HG03575 (cell line): ENCODE results near the gene FLT4.
"Not testable (repeated sequence)": the region's sequence is repeated elsewhere in the genome, so short reads cannot be mapped to it uniquely, and the experiment has no call there.

ENCODE experiments used
- ATAC-seq: cut with Tn5 transposase; IDR thresholded peaks from one replicate; pipeline ENCODE4 v1.9.1; 2021; ENCODE audit not compliant: unreplicated experiment, insufficient number of reproducible peaks, low FRiP score; ENCODE audit errors: extremely low read depth

The FLT4 gene

DNA sequence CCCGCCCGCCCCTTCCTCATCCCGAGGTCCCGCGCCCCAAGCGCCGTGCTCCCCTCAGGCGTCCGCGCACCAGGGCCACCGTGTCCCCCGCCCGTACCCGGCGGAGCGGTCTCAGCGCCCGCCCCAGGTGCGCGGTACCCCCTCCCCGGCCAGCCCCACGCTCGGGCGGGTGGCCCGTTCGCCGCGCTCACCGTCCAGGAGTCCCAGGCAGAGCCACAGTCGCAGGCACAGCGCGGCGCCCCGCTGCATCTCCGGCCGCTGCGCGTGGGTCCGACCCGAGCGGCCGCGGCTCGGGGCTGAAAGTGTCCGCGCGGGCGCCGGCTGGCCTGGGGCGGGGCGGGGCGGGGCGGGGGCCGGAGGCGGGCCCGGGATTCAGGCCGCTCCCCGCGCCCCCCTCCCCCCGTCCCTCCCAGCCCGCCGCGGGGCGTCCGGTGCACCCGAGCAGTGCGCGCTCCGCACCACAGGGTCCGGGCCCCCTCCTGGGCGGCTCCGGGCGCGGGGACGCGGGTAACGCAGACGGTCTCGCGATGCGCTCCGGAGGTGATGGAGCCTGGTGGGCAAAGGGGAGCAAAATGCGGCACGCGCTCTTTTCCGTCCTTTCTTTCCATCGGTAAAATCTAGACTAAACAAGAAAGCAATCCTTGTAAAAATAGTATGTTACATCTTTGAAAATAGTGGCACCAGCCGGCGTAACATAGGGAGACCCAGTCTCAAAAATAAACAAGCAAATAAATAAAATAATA is at the start of gene FLT4:
Gene FLT4 (minus strand): TSS at position 304 of the 743 bp plus-strand sequence. CDS start 55 bp downstream, at position 249.
- ATAC-seq = no peak

DNA sequence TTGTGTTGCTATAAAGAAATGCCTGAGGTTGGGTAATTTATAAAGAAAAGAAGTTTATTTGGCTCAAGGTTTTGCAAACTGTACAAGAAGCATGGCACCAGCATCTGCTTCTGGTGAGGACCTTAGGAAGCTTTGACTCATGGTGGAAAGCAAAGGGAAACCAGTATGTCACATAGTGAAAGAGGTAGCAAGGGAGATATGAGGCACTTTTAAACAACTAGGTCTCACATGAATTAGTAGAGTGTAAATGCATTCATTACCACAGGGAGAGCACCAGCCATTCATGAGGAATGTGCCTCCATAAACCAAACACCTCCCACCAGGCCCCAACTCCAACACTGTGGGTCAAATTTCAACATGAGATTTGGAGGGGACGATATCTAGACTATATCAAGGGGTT is 49.6 kb upstream of the FLT4 start:
- no peak for ATAC-seq

DNA sequence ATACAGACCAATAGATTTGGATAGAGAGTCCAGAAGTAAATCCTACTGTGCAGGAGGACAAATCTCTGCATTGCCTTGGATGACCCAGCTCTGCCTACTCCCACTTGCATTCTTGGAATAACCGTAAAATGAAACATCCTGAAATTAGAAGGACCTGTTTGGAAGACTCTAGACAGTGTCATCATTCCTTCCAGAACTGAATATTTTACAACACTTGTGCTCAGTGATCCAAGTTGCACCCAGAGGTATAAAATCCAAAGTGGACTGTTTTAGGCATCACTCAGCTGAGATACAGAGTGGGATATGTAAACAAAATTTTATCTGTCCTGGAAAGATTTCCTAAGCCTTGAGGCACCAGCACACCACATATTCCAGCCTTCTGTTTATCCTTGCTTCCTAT is 46.7 kb upstream of the FLT4 start:
- ATAC-seq = no peak

DNA sequence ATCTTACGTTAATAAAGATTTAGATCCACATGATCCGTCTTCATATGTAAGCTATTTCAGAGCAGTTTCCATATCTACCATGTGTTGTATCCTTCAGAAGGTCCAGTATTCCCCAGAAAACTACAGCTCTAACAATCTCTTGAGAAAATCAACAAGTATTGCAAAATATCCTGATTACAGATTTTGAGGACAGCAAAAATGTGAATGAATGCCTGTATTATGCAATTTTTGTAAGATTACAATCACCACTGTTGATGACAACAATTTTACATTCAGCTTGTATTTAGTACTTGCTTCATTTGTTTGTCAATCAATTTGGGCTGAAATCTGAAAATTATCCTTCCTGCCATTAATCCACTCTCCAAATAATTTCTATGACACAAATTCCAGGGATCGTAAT is 43.0 kb upstream of the FLT4 start:
- no peak for ATAC-seq

DNA sequence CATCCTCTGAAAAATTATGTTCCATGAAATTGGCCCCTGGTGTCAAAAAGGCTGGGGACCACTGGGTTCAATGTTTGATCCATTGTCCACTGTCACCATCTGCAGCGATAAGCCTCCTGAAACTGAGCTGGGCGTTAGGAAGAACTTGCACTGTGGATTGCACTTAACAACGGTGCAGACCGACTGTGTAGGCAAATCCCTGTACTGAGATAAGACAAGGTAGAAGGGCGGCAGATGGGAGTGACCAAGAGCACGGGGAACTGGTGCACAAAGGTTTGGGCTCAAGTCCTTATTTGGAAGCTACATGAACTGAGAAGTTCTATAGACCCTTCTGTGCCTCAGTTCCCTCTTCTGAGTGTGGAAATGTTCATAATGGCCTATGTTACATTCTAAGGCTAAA is 41.6 kb upstream of the FLT4 start:
- ATAC-seq = no peak

DNA sequence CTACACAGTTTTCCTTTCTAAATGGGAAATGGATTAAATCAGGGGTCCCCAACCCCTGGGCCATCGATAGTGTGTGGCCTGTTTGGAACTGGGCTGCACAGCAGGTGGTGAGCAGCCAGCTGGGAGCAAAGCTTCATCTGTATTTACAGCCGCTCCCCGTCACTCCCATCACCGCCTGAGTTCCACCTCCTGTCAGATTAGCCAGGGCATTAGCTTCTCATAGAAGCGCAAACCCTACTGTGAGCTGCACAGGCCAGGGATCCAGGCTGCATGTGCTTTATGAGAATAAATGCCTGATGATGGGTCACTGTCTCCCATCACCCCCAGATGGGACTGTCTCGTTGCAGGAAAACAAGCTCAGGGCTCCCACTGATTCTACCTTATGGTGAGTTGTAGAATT is 41.2 kb upstream of the FLT4 start:
- no peak for ATAC-seq

DNA sequence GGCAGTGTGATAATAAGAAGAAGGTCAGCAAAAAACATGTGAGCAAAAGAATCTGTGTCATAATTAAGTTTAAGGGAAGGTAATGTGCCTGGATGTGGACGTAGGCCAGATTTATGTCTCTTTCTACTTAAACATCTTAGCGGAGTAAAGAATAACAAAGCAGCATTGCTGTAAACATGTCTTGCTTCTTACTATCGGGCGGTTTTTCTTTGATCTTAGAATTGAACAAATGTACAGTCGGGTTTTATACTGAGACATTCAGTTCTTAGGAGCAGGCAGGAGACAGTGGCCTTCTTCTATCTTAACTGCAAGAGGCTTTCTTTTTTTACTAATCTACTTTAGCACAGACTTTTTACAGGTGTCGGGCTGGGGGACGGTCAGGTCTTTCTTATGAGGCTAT is 40.4 kb upstream of the FLT4 start:
- no peak for ATAC-seq

DNA sequence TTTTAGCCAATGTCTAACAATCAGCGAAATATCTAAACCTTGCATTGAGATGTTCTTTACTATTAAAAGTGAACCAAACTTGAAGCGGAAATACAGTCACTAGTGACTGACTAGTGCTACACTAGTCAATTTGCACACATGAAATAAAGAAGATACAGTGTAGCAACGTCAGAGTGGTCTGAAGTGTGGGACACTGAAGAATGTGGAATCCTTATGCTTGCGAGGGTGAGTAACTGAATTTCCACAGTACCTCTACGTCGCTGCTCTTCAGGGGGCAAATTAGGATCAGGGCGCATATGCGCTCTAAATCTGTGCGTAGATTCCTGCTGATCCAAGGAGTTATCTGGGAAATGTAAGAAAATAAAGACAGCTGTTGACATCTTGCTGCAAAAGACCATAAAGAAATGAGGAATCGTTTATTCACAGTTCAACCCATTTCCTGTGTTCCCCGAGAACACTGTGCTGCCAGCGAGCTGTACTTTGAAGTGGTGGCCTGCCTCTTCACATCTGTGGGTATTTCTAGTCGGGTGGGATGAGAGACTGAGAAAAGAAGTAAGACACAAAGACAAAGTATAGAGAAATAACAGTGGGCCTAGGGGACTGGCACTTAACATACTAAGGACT is 39.8 kb upstream of the FLT4 start:
- ATAC-seq = no peak

DNA sequence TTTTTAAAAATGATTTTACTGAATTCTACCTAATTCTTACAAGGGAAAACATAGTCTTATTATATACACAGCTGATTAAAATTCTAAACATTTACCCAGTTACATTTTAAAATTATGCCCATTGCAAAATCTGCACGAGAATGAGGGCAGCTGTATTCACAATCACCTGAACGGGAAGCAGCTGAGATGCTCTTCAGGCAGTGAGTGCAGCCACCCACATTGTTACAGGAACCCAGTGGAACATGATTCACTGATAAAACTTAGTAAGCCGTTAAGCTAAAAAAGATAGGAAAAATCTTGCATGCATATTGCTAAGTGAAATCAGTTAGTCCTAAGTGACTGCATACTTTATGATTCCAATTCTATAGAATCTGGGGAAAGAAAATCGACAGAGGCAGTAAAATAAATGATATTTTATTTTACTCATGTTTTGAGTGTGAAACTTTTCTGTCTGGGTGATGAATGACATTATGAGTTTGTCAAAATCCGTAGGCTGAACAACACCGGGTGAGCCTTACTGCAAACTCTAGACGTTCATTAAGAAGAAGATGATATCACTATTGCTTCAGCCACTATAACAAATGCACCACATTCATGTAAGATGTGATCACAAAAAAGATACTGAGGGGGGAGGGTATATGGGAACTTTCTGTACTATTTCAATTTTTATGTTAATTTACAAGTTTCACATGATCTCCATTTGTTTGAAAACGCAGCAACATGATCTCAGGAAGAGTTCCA is 39.1 kb upstream of the FLT4 start:
- ATAC-seq = no peak

DNA sequence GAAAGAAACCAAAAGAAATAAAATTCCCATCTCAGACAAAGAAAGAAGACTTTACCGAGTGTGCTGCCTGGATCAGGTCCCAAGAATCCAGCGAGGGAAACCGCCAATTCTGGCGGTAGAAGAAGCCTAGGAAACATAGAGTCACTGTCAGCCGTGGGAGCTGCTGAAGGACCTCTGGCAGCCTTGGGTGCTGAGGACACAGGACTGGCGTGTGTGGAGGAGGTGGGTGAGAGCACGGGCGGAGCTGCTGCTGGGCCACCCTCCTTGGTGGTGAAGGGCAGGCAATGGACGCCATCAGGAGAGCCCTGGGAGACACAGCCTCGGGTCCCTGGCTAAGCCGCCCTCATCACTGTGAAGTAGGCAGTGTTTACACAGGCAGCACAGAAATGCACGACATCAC is 37.4 kb upstream of the FLT4 start:
- not testable (repeated sequence) for ATAC-seq

DNA sequence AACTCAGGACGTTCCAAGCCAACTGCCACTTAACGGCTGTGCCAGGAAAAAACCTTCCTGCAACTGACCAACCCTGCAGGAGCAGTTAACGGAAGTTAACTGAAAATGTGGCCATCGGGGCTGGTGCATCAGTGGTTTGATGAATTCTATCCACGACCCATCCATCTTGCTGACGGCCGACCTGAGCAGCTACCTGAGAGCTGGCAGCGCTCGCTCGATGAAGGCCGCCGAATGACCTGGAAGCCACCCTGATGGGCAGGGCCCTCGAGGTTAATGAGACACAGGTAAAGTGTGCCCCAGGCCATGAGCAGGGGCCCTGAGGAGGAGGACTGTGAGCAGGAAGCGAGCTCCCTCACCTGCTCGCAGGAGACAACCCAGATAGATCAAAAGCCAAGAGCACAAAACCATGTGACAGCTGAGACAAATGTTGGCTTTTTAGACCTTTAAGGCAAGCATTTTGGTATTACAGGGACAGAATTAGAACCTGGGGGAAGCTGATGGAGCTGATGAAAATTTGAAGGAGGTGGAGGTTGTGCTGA is 35.3 kb upstream of the FLT4 start:
- ATAC-seq = no peak

DNA sequence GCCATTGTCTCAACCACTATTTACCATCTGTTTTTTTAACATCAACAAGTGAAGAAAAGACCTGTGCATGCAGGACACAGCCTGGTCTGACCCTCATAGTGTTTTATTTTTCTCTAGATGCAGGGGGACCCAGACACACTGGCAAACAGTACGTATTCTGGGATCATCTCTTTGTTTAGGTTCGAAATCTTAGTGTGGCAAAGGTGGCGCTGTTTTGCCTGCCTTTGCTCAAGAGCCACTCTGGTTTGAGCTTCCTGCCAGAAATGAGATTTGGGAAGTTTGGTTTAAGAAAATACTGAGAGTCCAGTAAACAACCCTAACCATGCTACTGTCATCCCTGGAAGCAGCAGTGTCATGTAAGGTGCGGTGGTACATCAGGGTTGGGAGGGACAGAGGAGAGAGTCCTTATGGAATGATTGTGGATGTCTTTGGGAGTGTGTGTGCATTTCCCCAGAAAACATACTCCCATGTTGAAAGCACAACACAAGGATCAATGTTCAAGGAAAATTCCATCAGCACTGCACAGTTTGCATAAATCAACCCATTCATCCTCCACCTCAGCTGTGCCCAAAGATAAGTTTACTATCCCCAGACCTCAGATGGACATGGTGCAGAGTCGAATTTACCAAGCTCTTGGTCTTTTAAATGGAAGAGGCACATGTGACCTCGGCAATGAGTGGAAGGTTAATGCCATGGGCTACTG is 34.0 kb upstream of the FLT4 start:
- no peak for ATAC-seq

DNA sequence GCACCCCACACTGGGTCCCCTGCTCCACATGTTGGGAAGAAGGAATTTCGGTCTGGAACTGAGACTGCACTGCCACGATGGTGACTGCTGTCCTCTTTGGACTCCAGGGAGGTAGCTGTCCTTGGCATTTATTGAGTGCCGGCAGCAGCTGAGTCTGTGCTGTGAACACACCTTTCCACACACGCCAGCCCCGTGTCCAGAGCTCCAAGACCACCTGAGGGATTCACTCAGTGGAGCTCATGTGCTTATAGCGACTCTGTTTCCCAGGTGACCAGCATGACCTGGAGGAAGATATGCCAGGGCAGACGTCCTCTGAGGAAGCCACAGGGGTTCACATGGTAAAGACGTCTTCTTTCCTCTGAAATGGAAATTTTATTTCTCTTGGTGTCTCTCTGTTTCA is 33.2 kb upstream of the FLT4 start:
- no peak for ATAC-seq

DNA sequence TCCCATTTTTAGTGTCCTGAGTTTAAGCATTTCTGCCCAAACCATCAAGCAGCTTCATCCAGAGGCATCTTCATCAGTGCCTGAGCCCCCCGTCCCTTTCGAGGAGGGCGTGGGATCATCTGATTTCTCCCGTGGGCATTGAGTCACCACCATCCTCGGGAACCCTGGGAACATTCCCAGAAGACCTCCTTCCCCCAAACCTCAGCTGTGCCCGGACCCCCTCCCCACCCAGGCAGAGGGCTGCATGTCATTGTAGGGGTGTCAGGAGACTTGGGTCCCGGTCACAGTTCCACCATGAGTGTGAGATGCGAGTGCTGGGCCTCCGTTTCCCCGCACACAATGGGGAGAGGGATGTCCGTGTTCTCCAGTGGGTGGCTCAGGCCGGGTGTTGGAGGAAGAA is 32.6 kb upstream of the FLT4 start:
- ATAC-seq = not testable (repeated sequence)

DNA sequence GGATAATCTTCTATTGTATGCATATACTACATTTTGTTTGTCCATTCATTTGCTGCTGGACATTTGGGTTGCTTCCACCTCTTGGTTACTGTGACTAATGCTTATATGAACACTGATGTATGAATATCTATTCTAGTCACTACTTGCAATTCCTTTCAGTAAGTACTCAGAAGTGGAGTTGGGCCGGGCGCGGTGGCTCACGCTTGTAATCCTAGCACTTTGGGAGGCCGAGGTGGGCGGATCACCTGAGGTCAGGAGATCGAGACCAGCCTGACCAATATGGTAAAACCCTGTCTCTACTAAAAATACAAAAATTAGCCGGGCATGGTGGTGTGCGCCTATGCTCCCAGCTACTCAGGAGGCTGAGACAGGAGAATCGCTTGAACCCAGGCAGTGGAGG is 28.9 kb upstream of the FLT4 start:
- not testable (repeated sequence) for ATAC-seq

DNA sequence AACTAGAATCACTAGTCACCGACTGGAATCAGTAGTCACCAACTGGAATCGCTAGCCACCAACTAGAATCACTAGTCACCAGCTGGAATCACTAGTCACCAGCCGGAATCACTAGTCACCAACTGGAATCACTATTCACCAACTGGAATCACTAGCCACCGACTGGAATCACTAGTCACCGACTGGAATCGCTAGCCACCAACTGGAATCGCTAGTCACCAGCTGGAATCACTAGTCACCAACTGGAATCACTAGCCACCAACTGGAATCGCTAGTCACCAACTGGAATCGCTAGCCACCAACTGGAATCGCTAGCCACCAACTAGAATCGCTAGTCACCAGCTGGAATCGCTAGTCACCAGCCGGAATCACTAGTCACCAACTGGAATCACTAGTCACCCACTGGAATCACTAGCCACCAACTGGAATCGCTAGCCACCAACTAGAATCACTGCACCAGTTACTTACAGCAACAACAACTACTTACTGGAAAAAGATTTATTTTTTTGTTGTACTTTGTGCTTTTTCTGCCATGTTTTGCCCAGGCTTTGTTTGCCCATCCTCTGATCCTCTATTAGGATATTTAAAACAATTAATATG is 25.7 kb upstream of the FLT4 start:
- no peak for ATAC-seq

DNA sequence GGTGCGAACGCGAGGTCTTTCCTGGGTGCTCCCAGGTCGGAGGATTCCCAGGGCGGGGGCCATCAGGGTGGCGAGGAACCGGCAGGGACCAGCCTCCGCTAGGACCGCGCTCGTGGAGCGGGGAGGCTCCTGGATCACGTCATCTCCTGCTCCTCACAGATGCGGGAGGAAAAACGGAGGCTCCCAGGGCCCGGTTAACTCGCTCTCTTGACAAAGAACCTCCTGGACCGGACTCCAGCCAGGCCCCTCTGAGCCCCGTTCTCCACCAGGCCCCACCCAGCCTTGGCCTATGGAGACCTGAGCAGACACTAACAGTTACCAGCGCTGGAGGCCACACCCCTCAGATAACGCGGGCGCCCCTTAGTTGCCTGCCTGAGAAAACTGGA is 24.7 kb upstream of the FLT4 start:
- ATAC-seq = not testable (repeated sequence)

DNA sequence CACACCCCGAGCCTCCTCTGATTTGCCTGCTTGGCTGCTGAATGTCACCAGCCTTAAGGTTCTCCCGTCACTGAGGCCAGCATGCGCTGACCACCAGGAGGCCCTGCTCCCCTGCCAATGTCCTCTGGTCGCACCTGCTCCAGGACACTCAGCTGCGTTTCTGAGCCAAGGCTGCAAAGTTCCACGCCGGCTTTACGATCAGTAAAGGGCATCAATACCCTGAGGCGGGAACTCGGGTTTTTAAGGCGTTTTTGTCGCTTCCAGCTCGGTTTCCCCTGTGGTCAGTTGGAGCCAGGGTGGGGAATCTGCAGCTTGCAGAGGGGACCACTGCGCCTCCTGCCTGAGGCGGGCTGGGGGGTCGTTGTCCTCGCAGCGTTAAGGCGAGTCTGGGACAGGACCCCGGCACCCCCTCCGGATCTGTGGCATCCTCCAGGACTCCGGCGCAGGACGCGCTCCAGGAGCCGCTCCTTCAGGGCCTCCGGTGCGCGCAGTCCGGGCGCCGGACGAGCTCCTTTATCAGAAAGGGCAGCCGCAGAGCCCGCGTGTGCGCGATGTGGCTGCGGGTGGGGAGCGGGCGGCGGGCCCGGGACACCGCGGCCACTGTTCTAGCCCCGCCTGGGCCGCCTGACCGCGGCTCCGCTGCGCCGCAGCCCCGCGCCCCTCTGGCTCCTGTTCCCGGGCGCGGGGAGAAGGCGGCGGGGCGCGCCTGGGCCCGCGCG is 24.1 kb upstream of the FLT4 start:
- no peak for ATAC-seq
